HUES6 (cell line): ENCODE results near the gene GLRB.
"Not testable (repeated sequence)": the region's sequence is repeated elsewhere in the genome, so short reads cannot be mapped to it uniquely, and the experiment has no call there.

ENCODE experiments used
- H3K27ac ChIP-seq: 2 replicates; pipeline ENCODE4 v1.7.0; 2013; ENCODE audit warnings: low read depth, mild to moderate bottlenecking, low read length, inconsistent platforms
- H3K27me3 ChIP-seq: 2 replicates; pipeline ENCODE4 v1.6.1; 2013; ENCODE audit warnings: low read length; ENCODE audit not compliant: control insufficient read depth, insufficient read depth
- H3K36me3 ChIP-seq: 2 replicates; pipeline ENCODE4 v1.6.1; 2013; ENCODE audit warnings: low read length; ENCODE audit not compliant: control insufficient read depth, insufficient read depth
- H3K4me1 ChIP-seq: 2 replicates; pipeline ENCODE4 v1.6.1; 2013; ENCODE audit warnings: low read length; ENCODE audit not compliant: control insufficient read depth, insufficient read depth
- H3K4me3 ChIP-seq: 2 replicates; pipeline ENCODE4 v1.5.1; 2013; ENCODE audit warnings: low read depth, low read length
- H3K9ac ChIP-seq: one replicate; pipeline ENCODE4 v1.6.1; 2013; ENCODE audit warnings: mild to moderate bottlenecking, low read length
- H3K9me3 ChIP-seq: 2 replicates; pipeline ENCODE4 v1.6.1; 2013; ENCODE audit warnings: low read depth, low read length; ENCODE audit not compliant: control insufficient read depth, insufficient read depth

The GLRB gene

DNA sequence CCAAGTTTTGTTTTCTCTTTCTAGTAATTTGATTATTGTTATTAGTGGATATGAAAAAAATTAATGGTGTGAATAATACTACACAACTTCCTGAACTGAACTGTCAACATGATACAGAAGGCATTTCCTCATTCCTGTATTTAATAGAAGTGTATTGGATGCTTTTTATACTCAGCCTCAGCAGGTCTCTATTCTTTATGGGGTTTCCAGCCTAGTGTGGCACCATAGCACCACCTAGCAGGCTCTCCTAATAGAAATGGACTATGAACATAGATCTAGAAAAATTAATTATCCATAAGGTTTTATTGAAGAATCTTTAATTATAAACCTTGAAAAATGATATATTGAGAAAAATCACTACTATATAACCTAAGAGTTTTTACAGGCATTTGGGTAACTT, 52.4 kb downstream of the GLRB start:
- Histone ChIP-seq H3K27me3 (no peaks in the 10 kb centered on the region), H3K27ac (no peak overlapping the region), H3K4me3 (no peak overlapping the region), H3K4me1 (0 out of 2 replicates have a peak, but pooled peaks cover 2% of the 10 kb centered on the region), H3K9ac (no peak overlapping the region), H3K9me3 (no peaks in the 10 kb centered on the region), H3K36me3 (no peaks in the 10 kb centered on the region)

GRCh38 chr4:157141976-157142375, 66.0 kb downstream of the GLRB start:
- H3K36me3 ChIP-seq: no peaks in the 10 kb centered on the region
- H3K9me3 ChIP-seq: no peaks in the 10 kb centered on the region
- no peak overlapping the region for H3K4me3 ChIP-seq
- H3K27ac ChIP-seq: no peak overlapping the region
- H3K27me3 ChIP-seq: no peaks in the 10 kb centered on the region
- H3K4me1 ChIP-seq: no peaks in the 10 kb centered on the region
- no peak overlapping the region for H3K9ac ChIP-seq

DNA sequence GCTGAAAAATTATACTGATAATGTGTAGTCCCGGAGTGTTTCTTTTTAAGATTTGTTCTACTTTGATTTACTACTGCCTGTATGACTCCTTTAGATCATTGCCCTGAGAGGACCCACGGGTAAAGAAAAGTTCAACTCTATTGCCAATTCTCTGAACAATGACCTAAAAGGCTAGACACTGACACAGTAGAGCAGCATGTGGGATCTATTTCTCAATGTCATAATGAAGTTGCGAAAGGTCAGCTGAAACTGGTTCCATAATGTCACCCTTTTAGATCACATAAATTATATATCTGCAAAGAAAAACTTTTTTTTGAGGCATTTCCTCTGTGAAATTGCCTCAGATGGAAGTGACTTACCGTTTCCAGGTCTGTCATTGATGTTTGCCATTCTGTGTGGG, 67.4 kb downstream of the GLRB start:
- no peaks in the 10 kb centered on the region for H3K27me3 ChIP-seq
- no peaks in the 10 kb centered on the region for H3K4me1 ChIP-seq
- H3K9me3 ChIP-seq: no peaks in the 10 kb centered on the region
- H3K36me3 ChIP-seq: no peaks in the 10 kb centered on the region
- no peak overlapping the region for H3K9ac ChIP-seq
- H3K27ac ChIP-seq: no peak overlapping the region
- H3K4me3 ChIP-seq: no peak overlapping the region

DNA sequence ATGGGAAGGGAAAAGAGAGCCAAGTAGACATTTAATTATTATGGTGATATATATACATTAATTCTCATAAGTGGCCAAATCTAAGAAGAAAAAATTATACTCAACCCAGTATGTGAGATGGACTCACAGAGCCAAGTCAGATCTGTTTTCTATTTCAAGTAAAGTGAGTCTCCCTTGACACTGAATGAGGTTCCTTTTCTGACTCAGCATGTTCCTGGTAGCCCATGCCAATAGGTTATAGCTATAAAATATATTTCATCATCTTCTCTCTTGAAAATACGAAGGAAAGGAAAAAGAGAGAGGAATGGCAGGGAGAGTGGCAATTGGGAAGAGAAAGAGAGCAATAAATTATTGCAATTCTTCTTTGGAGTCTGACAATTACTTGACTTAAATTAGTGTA, 75.8 kb downstream of the GLRB start:
- no peaks in the 10 kb centered on the region for H3K36me3 ChIP-seq
- no peak overlapping the region for H3K9ac ChIP-seq
- no peaks in the 10 kb centered on the region for H3K4me1 ChIP-seq
- H3K9me3 ChIP-seq: no peaks in the 10 kb centered on the region
- H3K27ac ChIP-seq: no peak overlapping the region
- H3K27me3 ChIP-seq: no peaks in the 10 kb centered on the region
- H3K4me3 ChIP-seq: no peak overlapping the region

DNA sequence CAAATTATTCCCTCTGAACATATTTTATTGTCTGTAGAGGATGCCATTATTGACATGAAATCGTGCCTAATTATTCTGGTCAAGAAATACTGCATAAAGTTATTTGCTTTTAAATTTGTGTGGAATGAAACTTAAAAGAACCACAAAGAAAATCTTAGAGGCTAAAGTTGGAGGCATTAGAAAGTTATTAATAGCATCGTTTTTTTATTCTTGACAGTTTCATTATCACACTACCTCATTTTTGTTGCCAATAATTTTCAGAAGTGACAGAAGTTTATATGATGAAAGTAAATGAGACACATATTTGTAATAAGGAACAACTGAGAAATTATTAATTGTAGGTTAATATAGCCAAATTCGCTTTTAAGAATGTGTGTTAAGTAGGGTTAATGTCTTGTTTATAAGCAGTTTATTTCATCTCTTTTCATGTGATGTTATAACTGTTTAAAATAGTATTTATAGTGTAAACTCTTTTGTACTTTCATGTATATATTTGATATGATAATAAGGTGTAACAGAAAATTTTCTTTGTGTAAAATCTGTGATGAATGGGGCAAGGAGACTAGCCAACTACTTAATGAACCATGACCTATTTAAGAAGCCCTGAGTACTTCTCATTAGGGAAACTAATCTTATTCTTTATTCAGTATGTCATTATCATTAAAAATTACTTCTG, 90.1 kb downstream of the GLRB start:
- Histone ChIP-seq H3K9ac (no peak overlapping the region), H3K27me3 (no peaks in the 10 kb centered on the region), H3K36me3 (no peaks in the 10 kb centered on the region), H3K27ac (no peak overlapping the region), H3K9me3 (no peaks in the 10 kb centered on the region), H3K4me3 (no peak overlapping the region), H3K4me1 (no peaks in the 10 kb centered on the region)

DNA sequence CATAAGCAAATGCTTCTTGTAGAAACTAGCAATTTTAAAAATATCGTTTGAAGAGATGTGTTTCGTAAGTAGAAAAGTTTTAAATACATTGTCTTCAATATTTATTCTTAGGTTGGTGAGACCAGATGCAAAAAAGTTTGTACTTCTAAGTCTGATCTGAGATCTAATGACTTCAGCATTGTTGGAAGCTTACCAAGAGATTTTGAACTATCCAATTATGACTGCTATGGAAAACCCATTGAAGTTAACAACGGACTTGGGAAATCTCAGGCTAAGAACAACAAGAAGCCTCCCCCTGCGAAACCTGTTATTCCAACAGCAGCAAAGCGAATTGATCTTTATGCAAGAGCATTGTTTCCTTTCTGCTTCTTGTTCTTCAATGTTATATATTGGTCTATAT, 94.4 kb downstream of the GLRB start:
- no peak overlapping the region for H3K4me3 ChIP-seq
- H3K9me3 ChIP-seq: no peaks in the 10 kb centered on the region
- no peak overlapping the region for H3K9ac ChIP-seq
- H3K27me3 ChIP-seq: no peaks in the 10 kb centered on the region
- no peaks in the 10 kb centered on the region for H3K4me1 ChIP-seq
- H3K36me3 ChIP-seq: no peaks in the 10 kb centered on the region
- no peak overlapping the region for H3K27ac ChIP-seq

GRCh38 chr4:157172011-157172410, 96.1 kb downstream of the GLRB start:
- Histone ChIP-seq H3K36me3 (no peaks in the 10 kb centered on the region), H3K9me3 (no peaks in the 10 kb centered on the region), H3K27ac (no peak overlapping the region), H3K4me3 (no peak overlapping the region), H3K27me3 (no peaks in the 10 kb centered on the region), H3K4me1 (no peaks in the 10 kb centered on the region), H3K9ac (no peak overlapping the region)

GRCh38 chr4:157180268-157180667, 104.3 kb downstream of the GLRB start:
- H3K36me3 ChIP-seq, H3K4me1 ChIP-seq, H3K27ac ChIP-seq, H3K9ac ChIP-seq, H3K4me3 ChIP-seq, H3K27me3 ChIP-seq, H3K9me3 ChIP-seq: not testable (repeated sequence)

GRCh38 chr4:157184300-157184699, 108.3 kb downstream of the GLRB start:
- H3K9ac ChIP-seq: no peak overlapping the region
- H3K27ac ChIP-seq: no peak overlapping the region
- H3K9me3 ChIP-seq: 0 out of 2 replicates have a peak, but pooled peaks cover 2% of the 10 kb centered on the region
- peaks cover 6% of the 10 kb centered on the region; the same call in 1 of the 2 replicates for H3K4me1 ChIP-seq
- no peak overlapping the region for H3K4me3 ChIP-seq
- no peaks in the 10 kb centered on the region for H3K27me3 ChIP-seq
- H3K36me3 ChIP-seq: no peaks in the 10 kb centered on the region

- 0 out of 2 replicates have a peak, but pooled peaks cover 2% of the 10 kb centered on the region for H3K9me3 ChIP-seq
- no peaks in the 10 kb centered on the region for H3K27me3 ChIP-seq
- H3K36me3 ChIP-seq: no peaks in the 10 kb centered on the region
- peaks cover 6% of the 10 kb centered on the region; the same call in 1 of the 2 replicates for H3K4me1 ChIP-seq
- no peak overlapping the region for H3K4me3 ChIP-seq
- H3K27ac ChIP-seq: no peak overlapping the region
- H3K9ac ChIP-seq: no peak overlapping the region
Measured at GRCh38 chr4:157185363-157185762, 109.4 kb downstream of the GLRB start.

DNA sequence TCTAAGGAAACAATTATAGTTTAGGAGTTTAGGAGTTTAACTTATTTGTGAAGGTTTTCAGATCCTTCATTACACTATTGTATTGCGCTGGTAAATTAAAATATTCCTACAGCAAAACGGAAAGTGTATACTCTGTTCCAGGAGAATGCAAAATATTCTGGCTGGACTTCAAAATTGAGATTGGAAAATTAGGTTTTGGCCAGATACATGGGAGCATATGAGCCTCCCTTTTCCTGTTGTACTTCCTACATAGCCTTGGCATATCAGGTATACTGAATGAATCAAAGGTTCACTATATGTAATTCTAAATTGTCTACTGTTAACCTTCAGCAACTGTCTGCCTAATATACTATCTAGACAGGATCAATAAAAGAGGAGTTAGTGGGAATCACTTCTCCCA, 119.4 kb downstream of the GLRB start:
- H3K9ac ChIP-seq: no peak overlapping the region
- no peak overlapping the region for H3K27ac ChIP-seq
- no peak overlapping the region for H3K4me3 ChIP-seq
- no peaks in the 10 kb centered on the region for H3K9me3 ChIP-seq
- H3K27me3 ChIP-seq: no peaks in the 10 kb centered on the region
- no peaks in the 10 kb centered on the region for H3K36me3 ChIP-seq
- H3K4me1 ChIP-seq: peaks cover 10% of the 10 kb centered on the region
